HL-60 (cell line): ENCODE data around the gene SLIT2.

Experiments
- CTCF ChIP-seq: IDR thresholded peaks from one replicate; pipeline ENCODE4 v1.5.1; 2011; ENCODE audit warnings: low read length, control low read depth, inconsistent platforms; ENCODE audit not compliant: insufficient read depth
- POLR2AphosphoS5 ChIP-seq: IDR thresholded peaks from 2 replicates; pipeline ENCODE4 v1.6.1; 2012; ENCODE audit warnings: low read depth

- TF ChIP-seq CTCF (no peak), POLR2AphosphoS5 (no peak)
Measured at GRCh38 chr4:20279381-20279780, 27.7 kb downstream of the SLIT2 start.
